Brain microvascular endothelial cell (primary cell): ENCODE measurements around the gene PRR33.

Experiments
- DNase-seq: peaks from one replicate; pipeline ENCODE4 v3.0.0-alpha.2; 2020
- H3K27ac ChIP-seq: fragments of 250-450 bp; sonication (Bioruptor Pico); 2 replicates; pipeline ENCODE4 v1.5.1; 2020; ENCODE audit warnings: mild to moderate bottlenecking, moderate library complexity
- H3K27me3 ChIP-seq: fragments of 250-450 bp; sonication (Bioruptor Pico); replicated peaks from 2 replicates; pipeline ENCODE4 v1.5.1; 2020; ENCODE audit warnings: mild to moderate bottlenecking
- H3K36me3 ChIP-seq: fragments of 250-450 bp; sonication (Bioruptor Pico); replicated peaks from 2 replicates; pipeline ENCODE4 v1.5.1; 2020; ENCODE audit warnings: mild to moderate bottlenecking
- H3K4me3 ChIP-seq: 2 replicates; pipeline ENCODE4 v1.5.1; 2011; ENCODE audit warnings: low read depth, mild to moderate bottlenecking, control low read depth, low read length, moderate library complexity
- in situ Hi-C: cut with HindIII; loops from 2 replicates; pipeline ENCODE4 v1.10.0; 2017; ENCODE audit warnings: low sequenced_read_pairs, low pct_ligation_motif_present
- TF ChIP-seq, protein P1 (sequence below): IDR thresholded peaks from 2 replicates; pipeline ENCODE4 v1.5.1; 2011; ENCODE audit warnings: low read depth, mild to moderate bottlenecking, moderate library complexity, low read length, control low read depth, inconsistent platforms; ENCODE audit errors: missing control alignments

The PRR33 gene

DNA sequence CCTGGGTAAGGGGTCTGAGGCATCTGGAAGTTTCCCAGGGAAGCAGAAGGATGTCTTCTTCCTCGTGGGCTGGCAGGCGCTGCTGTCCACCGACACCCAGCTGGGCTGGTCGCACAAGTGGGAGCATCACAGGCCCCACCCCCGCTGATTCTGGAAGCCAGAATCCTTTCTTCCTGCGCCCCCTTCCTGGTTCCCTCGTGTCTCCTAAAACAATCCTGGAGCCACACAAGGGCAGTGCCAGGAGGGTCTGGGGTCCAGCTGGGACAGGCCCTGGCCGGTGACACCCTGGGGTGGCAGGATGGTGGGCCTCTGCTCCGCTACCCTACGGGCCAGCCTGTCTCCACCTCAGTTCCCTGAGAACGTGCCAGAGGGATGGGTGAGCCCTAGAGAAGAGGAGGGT lies 34.6 kb downstream of the PRR33 start:
- Histone ChIP-seq H3K36me3 (no peaks in the 10 kb centered on the region), H3K4me3 (no peak overlapping the region), H3K27me3 (no peaks in the 10 kb centered on the region), H3K27ac (no peak overlapping the region)
- TF ChIP-seq, protein P1, sequence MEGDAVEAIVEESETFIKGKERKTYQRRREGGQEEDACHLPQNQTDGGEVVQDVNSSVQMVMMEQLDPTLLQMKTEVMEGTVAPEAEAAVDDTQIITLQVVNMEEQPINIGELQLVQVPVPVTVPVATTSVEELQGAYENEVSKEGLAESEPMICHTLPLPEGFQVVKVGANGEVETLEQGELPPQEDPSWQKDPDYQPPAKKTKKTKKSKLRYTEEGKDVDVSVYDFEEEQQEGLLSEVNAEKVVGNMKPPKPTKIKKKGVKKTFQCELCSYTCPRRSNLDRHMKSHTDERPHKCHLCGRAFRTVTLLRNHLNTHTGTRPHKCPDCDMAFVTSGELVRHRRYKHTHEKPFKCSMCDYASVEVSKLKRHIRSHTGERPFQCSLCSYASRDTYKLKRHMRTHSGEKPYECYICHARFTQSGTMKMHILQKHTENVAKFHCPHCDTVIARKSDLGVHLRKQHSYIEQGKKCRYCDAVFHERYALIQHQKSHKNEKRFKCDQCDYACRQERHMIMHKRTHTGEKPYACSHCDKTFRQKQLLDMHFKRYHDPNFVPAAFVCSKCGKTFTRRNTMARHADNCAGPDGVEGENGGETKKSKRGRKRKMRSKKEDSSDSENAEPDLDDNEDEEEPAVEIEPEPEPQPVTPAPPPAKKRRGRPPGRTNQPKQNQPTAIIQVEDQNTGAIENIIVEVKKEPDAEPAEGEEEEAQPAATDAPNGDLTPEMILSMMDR: no peak
- in situ Hi-C loops: no loop called here
- DNase-seq: no peak

DNA sequence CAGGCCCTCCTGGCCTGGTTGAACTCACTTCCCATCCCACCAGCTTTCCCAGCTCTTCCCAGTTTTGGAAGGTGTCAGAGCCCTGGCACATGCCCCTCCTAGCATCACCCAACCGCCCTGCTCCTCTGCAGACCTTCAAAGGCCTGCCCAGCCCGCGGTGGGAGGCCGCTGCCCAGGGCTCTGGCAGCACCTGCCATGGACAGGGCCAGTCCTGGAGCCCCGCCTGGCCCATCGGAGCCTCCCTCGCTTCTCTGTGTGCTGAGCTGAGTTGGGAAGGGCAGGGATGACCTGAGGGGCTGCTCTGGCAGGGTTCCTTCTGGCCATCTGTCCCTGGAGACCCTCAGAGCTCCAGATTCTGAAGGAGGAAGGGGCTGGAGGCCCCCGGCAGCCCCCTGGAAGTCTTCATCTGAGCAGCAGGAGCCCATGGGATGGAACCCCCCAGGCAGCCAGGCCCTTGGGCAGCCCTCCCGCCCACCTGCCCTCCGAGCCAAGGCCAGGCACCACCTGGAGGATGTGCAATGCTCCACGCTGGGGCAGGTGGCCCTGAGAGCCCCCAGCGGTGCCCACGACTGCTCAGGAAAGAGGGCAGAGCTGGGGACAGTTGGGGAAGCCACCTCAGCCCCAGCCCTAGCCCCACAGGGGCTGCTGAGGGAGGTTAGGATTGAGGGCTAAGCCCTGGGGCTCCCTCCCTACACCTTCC lies 35.2 kb downstream of the PRR33 start:
- Histone ChIP-seq H3K27me3 (no peaks in the 10 kb centered on the region), H3K4me3 (no peak overlapping the region), H3K36me3 (no peaks in the 10 kb centered on the region), H3K27ac (no peak overlapping the region)
- DNase-seq: no peak
- in situ Hi-C loops: no loop called here
- TF ChIP-seq, protein P1: no peak

DNA sequence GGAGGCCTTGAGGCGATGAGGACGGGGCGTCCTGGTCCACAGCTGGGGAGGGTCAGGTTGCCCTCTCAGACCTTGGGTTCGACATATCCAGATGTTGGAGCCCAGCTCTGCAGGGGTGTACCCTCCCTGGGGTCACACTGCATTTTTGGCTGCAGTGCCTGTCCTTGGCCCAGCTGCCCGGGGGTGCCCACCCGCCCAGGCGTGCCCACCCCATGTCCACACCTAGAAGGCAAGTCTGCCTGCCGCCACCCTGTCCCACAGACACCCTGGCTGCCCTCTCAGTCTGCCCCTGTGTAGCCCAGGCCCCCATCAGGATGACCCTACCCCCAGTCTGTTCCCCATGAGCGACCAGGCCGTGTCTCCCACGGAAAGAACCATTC lies 35.8 kb downstream of the PRR33 start:
- in situ Hi-C loops: no loop called here
- Histone ChIP-seq H3K4me3 (no peak overlapping the region), H3K36me3 (no peaks in the 10 kb centered on the region), H3K27ac (no peak overlapping the region), H3K27me3 (no peaks in the 10 kb centered on the region)
- TF ChIP-seq, protein P1: no peak
- no peak for DNase-seq

DNA sequence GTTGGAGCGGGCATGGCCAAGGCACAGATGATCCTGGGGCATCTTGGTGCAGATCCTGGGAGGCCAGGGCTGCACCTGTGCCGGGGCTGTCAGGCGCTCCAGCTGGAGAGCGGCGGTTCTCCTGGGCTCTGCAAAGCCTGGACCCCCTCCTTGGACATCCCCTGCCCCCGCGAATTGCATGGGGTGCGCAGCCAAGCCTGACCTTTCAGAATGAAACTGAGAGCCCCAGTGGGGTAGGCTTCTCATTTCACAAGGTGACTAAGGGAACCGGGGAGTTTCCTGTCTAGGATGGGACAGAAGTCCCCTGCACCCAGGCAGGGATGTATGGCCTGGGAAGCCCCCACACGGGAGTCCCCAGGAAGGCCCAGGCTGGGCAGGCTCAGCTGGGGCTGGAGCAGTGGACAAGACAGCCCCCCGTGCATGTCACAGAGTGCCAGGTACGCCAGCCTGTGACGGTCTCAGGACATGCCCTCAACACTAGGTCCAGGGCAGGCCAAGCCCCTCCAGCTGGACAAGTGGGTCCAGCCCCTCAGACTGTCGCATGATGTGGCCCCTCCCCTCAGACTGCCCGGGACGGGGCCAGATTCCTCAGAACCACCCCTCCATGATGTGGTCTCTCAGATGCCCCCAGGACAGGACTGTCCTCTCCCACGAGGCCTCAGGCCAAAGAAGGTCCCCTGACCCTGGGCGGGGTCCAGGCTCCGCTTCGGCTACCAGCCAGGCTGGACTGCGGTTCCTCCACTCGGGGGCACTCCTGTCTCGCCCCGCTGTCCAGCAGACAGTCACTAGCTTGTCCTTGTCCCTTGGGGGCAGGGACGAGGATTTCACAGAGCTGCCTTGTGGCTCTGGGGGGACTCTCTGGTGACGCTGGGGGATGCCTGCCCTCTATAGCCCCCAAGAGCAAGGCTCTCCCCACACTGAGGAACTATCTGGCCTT lies 36.5 kb downstream of the PRR33 start:
- DNase-seq: no peak
- TF ChIP-seq, protein P1: no peak
- H3K36me3 ChIP-seq: no peaks in the 10 kb centered on the region
- no peaks in the 10 kb centered on the region for H3K27me3 ChIP-seq
- in situ Hi-C loops: no loop called here
- no peak overlapping the region for H3K27ac ChIP-seq
- no peak overlapping the region for H3K4me3 ChIP-seq

DNA sequence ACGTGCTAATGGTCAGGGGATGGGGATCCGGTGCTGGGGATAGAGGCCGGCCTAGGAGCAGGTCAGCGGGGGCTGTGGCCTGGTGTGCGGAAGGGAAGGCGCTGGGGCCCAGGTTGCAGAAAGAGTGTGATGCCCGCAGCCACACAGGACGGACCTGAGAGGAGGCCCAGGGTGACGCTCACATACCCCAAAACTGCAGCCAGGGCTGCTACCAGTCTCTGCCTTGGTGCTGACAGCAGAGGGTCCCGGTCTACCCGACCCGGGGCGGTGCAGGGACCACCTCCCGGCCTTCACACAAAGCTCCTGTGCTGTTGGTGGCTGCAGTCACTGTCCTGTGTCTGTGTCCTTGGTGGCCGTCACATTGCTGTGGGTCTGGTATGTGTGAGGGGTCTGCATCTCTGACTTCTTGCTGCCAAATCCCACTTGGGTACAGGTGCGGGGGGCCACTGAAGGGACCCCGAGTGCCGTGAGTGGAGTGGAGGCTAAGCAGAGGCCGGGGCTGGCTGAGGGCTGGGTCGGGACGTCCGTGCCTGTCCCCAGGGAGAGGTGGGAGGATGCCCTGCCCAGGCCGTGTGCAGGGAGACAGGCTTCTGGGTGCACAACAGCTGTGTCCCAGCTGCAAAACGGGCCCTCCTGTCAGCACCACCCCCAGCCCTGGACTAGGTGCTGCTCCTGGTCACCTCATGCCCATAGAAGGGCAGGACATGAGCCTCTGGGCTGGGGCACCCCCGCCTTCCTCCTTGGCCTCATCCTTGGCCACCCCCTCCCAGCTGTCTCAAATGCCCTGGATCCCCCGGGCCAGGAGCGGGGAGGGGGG lies 37.4 kb downstream of the PRR33 start:
- Histone ChIP-seq H3K27ac (no peak overlapping the region), H3K36me3 (no peaks in the 10 kb centered on the region), H3K4me3 (no peak overlapping the region), H3K27me3 (no peaks in the 10 kb centered on the region)
- DNase-seq: no peak
- TF ChIP-seq, protein P1: no peak
- in situ Hi-C loops: no loop called here
